Osteoblast (primary cell): ENCODE data around the gene RUNX3. TPM values are rescaled to one million over a fixed set of nuclear protein-coding genes. Genes with fewer than 3 reads are reported as not detected.

Experiments used
- DNase-seq: peaks from one replicate; pipeline ENCODE4 v3.0.0; 2011; ENCODE audit warnings: low spot score, mixed read lengths; ENCODE audit not compliant: insufficient read length; ENCODE audit errors: missing footprints
- H2AFZ ChIP-seq: 2 replicates; pipeline ENCODE4 v1.6.0; 2011; ENCODE audit warnings: mild to moderate bottlenecking, low read length
- H3K27ac ChIP-seq: 2 replicates; pipeline ENCODE4 v1.5.1; 2011; ENCODE audit warnings: mild to moderate bottlenecking, low read depth, low read length, moderate library complexity
- H3K27me3 ChIP-seq: 2 replicates; pipeline ENCODE4 v1.6.0; 2012; ENCODE audit warnings: mild to moderate bottlenecking, control low read depth, inconsistent platforms, low read length, moderate library complexity; ENCODE audit not compliant: insufficient read depth
- H3K36me3 ChIP-seq: 2 replicates; pipeline ENCODE4 v1.5.1; 2011; ENCODE audit warnings: mild to moderate bottlenecking, low read length, control low read depth, moderate library complexity; ENCODE audit not compliant: insufficient read depth
- H3K4me1 ChIP-seq: 2 replicates; pipeline ENCODE4 v1.5.1; 2011; ENCODE audit warnings: mild to moderate bottlenecking, low read length, control low read depth, moderate library complexity; ENCODE audit not compliant: insufficient read depth
- H3K4me2 ChIP-seq: 2 replicates; pipeline ENCODE4 v1.6.0; 2011; ENCODE audit warnings: mild to moderate bottlenecking, low read length; ENCODE audit not compliant: insufficient read depth
- H3K4me3 ChIP-seq: fragments of 200-600 bp; sonication (generic); 3 replicates; pipeline ENCODE4 v1.5.1; 2012; ENCODE audit warnings: mild to moderate bottlenecking, low read length, inconsistent platforms; ENCODE audit not compliant: insufficient read depth
- H3K79me2 ChIP-seq: 2 replicates; pipeline ENCODE4 v1.6.0; 2012; ENCODE audit warnings: mild to moderate bottlenecking, low read length, control low read depth, inconsistent platforms; ENCODE audit not compliant: insufficient read depth
- H3K9me3 ChIP-seq: 2 replicates; pipeline ENCODE4 v1.5.1; 2011; ENCODE audit warnings: low read depth, low read length, control low read depth
- H4K20me1 ChIP-seq: 2 replicates; pipeline ENCODE4 v1.6.0; 2012; ENCODE audit warnings: mild to moderate bottlenecking, low read length, control low read depth; ENCODE audit not compliant: insufficient read depth
- CTCF ChIP-seq: IDR thresholded peaks from 2 replicates; pipeline ENCODE4 v1.5.1; 2011; ENCODE audit warnings: mild to moderate bottlenecking, low read depth, low read length, moderate library complexity; ENCODE audit errors: extremely low read depth
- total RNA-seq: library from RNA; depleted of rRNA; stranded (reverse); fragments of >200 nt; gene quantifications from 2 replicates; pipeline ENCODE4 v1.2.3, GENCODE V29; 2012

Gene RUNX3
- total RNA-seq, 1 donor, result 3.6 TPM

GRCh38 chr1:24899581-24900485, 30.2 kb downstream of the RUNX3 start:
- peak; percentile 66 for DNase-seq
- H4K20me1 ChIP-seq, result no peaks in the 10 kb centered on the region
- no peaks in the 10 kb centered on the region for H3K36me3 ChIP-seq

GRCh38 chr1:24898909-24899439, 31.1 kb downstream of the RUNX3 start:
- peak; percentile 73 for DNase-seq
- Histone ChIP-seq H3K36me3 (no peaks in the 10 kb centered on the region), H2AFZ (no peak overlapping the region), H3K27ac (no peak overlapping the region), H3K27me3 (no peaks in the 10 kb centered on the region), H3K4me2 (no peak overlapping the region), H3K79me2 (no peaks in the 10 kb centered on the region), H3K4me3 (no peak overlapping the region), H4K20me1 (no peaks in the 10 kb centered on the region), H3K9me3 (no peaks in the 10 kb centered on the region), H3K4me1 (no peaks in the 10 kb centered on the region)
- TF ChIP-seq CTCF, result no peak

More at GRCh38 chr1:24899581-24900485, 30.2 kb downstream of the RUNX3 start:
- no peaks in the 10 kb centered on the region for H3K9me3 ChIP-seq
- no peak for TF ChIP-seq CTCF
- no peaks in the 10 kb centered on the region for H3K79me2 ChIP-seq
- no peaks in the 10 kb centered on the region for H3K4me1 ChIP-seq
- H3K4me2 ChIP-seq, result no peak overlapping the region
- no peak overlapping the region for H2AFZ ChIP-seq
- H3K4me3 ChIP-seq, result no peak overlapping the region
- H3K27me3 ChIP-seq, result no peaks in the 10 kb centered on the region
- no peak overlapping the region for H3K27ac ChIP-seq

GRCh38 chr1:24898152-24898908, 31.7 kb downstream of the RUNX3 start:
- TF ChIP-seq CTCF, result peak; percentile 84
- Histone ChIP-seq H3K27me3 (no peaks in the 10 kb centered on the region), H3K4me3 (no peak overlapping the region), H3K79me2 (no peaks in the 10 kb centered on the region), H3K4me2 (no peak overlapping the region), H4K20me1 (no peaks in the 10 kb centered on the region), H3K27ac (no peak overlapping the region), H3K9me3 (no peaks in the 10 kb centered on the region), H2AFZ (no peak overlapping the region), H3K36me3 (no peaks in the 10 kb centered on the region), H3K4me1 (no peaks in the 10 kb centered on the region)
- peak; percentile 94 for DNase-seq
